SIG-M5 treated with dmso at 0.1 percent for 504 hours (cell line): Measurements from ENCODE around the gene ADGRG4.
A peak's percentile ranks its signal among the peaks of the same experiment; 100 is the strongest.
"Not testable (repeated sequence)": the region's sequence is repeated elsewhere in the genome, so short reads cannot be mapped to it uniquely, and the experiment has no call there.

Experiments used
- DNase-seq: peaks from one replicate; lab custom pipeline; 2025; ENCODE audit not compliant: unreplicated experiment; lab: John Stamatoyannopoulos, UW

Gene ADGRG4, protein sequence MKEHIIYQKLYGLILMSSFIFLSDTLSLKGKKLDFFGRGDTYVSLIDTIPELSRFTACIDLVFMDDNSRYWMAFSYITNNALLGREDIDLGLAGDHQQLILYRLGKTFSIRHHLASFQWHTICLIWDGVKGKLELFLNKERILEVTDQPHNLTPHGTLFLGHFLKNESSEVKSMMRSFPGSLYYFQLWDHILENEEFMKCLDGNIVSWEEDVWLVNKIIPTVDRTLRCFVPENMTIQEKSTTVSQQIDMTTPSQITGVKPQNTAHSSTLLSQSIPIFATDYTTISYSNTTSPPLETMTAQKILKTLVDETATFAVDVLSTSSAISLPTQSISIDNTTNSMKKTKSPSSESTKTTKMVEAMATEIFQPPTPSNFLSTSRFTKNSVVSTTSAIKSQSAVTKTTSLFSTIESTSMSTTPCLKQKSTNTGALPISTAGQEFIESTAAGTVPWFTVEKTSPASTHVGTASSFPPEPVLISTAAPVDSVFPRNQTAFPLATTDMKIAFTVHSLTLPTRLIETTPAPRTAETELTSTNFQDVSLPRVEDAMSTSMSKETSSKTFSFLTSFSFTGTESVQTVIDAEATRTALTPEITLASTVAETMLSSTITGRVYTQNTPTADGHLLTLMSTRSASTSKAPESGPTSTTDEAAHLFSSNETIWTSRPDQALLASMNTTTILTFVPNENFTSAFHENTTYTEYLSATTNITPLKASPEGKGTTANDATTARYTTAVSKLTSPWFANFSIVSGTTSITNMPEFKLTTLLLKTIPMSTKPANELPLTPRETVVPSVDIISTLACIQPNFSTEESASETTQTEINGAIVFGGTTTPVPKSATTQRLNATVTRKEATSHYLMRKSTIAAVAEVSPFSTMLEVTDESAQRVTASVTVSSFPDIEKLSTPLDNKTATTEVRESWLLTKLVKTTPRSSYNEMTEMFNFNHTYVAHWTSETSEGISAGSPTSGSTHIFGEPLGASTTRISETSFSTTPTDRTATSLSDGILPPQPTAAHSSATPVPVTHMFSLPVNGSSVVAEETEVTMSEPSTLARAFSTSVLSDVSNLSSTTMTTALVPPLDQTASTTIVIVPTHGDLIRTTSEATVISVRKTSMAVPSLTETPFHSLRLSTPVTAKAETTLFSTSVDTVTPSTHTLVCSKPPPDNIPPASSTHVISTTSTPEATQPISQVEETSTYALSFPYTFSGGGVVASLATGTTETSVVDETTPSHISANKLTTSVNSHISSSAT (N-terminal part only)

DNA sequence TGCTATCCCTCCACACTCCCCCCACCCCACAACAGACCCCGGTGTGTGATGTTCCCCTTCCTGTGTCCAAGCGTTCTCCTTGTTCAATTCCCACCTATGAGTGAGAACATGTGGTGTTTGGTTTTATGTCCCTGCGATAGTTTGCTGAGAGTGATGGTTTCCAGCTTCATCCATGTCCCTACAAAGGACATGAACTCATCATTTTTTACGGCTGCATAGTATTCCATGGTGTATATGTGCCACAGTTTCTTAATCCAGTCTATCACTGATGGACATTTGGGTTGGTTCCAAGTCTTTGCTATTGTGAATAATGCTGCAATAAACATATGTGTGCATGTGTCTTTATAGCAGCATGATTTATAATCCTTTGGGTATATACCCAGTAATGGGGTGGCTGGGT, at the start of gene ADGRG4:
ADGRG4 (plus strand) TSS at position 243 of the 400 bp plus-strand sequence. CDS start 7,815 bp downstream, outside the sequence.
- not testable (repeated sequence) for DNase-seq

DNA sequence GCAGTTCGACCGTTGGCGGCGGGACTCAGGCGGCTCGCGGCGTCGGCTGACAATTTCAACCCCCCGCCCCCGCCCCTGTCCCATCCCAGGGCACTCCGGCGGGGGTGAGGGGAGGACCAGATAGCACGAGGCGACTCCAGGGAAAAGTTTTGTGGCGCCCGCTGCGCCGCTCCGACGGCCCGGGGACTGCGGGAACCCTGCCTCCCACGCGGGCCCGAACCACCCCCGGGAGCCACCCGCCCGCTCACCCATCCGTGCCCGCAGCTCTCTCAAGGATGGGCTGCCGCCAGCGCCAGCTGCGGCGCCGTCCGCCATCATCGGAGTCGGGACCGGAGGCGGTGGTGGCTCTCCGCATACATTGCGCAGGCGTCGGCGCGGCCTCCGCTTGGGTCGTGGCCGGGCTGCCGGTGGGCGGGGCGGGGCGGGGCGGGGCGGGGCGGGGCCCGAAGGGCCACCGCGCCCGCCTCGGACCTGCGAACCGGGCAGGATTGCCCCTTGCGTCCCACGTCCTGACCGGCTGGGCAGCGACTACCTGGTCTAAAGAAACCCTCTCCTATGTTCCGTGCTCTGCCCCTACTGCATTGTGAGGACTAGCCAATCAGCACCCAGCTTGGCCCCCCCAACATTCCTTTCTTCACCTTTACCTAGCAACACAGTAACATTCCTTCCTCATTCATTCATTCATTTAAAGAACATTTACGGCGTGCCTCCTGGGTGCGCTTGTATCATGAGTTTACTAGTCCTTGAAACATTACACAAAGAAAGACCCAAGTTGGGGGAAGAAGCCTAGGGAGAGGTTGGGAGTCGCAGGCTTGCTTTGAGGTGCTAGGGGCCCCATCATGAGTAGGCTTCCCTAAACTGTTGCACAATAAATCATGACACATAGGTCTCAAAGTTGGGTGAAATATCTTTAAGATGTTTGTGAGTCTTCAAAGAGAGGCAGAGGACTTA, 49.4 kb upstream of the ADGRG4 start, which contains the start of gene MAP7D3:
MAP7D3 (minus strand) TSS at position 360 of the 951 bp plus-strand sequence; CDS start at position 318, 42 bp downstream.
- DNase-seq: peak; percentile 69

DNA sequence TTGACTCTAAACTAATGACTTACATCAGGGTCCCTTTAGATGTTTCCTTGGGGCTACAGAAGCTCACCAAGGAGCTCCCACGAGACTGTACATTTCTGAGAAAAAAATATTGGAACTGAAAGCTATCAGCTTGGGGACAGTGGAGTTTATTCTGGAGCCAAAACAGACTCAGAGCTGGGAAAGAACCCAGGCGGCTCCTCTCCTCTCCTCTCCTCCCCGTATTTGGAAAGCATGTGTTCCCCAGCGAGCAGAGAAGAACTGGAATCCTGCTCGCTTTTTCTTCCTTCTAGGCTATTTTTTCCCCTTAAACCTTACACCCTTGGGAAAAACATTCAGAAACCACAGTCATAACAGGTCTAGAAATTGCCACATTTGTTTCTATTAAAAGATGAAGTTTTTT, 45.2 kb upstream of the ADGRG4 start:
- DNase-seq: no peak

DNA sequence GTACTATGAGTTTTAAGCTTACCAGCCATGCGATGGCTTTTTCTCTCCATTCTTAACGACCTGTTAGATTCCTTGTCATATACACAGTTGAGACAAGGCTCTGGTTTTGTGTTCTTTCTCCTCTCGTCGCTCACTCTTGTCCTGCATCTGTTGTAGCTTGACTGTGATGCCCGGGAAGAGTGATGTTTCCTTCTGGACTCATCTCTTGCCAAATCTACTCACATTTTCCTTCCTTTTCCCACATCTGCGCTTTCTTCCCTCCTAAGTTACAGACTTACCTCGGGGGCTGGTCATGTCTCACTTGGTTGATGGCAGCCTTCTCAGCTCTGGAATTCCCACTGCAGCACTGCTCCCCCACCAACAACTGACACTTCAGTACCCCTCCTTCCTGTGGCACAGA, 44.7 kb upstream of the ADGRG4 start:
- no peak for DNase-seq

DNA sequence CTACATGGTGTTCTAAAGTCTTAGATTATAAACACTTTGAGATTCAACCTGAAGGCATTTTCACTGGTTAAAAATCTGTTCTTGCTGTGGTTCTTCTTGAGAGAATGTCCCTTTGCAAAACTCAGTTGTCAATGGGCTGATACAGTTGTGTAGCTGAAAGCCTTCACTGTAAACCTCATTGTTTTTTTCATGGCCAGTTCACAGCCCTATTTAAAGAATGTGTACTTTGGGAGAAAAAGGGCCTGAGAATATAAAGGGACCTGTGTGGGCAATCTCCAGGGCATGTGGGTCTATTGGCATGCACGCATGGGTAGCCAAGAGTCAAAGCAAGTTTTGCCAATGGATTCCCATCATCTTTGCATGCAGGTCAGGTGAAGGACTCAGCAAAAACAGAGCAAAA, 41.8 kb upstream of the ADGRG4 start:
- no peak for DNase-seq

DNA sequence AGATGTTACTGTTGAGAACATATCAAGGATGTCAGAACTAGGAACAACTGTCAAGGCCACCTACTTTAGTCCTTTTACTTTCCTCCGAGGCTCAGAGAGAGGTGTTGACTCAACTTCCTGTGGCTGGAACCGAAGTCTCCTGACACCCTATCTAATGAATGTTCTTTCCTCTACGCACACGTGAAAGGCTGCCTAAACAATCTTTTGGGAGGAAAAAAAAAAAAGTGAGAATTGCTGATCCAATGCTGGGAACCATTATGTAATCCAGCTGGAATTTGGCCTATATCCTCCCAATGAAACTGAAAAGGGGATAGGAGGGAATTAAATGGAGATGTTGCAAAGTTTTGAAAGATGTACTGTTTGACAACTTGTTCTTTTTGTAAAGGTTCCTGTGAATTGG, 41.2 kb upstream of the ADGRG4 start:
- no peak for DNase-seq

DNA sequence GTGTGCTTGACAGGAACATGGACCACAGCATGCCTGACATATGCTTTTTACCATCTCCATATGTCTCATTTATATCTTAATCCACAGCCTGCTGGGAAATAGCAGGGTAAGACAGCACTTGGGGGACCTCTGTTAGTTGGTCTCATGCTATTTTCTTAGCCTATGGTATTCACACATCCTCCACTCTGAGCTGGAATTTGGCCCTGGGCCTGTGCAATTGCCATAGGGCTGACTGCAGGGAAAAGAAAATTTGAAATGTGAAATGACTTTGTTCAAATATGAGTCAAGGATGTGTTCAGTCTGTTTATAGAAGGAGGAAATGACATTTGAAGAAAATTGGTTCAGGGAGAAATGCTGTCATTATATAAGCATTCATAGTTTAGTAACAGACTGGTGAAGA, 40.0 kb upstream of the ADGRG4 start:
- DNase-seq: no peak

DNA sequence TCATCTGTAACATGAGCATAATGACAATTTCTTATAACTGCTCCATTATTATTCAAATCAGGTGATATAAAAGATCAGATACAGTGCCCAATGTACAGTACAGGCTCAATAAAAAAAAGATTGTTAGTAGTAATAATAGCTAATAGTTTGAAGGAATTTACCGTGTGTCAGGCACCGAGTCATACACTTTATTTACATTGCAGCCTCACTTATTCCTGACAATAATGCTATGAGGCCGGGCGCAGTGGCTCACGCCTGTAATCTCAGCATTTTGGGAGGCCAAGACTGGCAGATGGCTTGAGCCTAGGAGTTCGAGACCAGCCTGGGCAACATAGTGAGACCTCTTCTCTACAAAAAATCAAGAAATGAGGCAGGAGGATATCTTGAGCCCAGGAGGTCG, 39.4 kb upstream of the ADGRG4 start:
- DNase-seq: no peak

DNA sequence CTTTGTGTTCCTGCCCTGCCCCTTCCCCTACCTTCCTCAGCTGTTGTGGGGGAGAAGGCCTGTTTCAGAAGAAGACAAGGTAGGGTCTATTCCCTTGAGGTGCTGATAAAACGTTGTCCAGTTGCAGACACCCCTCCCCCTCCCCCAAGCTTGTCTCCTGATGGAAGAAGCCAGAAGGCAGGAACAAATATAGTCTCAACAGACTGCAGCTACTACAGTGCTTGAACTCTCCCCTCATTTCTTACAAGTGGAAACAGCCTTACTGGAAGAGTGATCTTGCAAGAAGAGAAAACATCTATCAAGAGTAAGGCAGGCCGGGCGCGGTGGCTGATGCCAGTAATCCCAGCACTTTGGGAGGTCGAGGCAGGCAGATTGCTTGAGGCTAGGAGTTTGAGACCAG, 38.5 kb upstream of the ADGRG4 start:
- DNase-seq: no peak

DNA sequence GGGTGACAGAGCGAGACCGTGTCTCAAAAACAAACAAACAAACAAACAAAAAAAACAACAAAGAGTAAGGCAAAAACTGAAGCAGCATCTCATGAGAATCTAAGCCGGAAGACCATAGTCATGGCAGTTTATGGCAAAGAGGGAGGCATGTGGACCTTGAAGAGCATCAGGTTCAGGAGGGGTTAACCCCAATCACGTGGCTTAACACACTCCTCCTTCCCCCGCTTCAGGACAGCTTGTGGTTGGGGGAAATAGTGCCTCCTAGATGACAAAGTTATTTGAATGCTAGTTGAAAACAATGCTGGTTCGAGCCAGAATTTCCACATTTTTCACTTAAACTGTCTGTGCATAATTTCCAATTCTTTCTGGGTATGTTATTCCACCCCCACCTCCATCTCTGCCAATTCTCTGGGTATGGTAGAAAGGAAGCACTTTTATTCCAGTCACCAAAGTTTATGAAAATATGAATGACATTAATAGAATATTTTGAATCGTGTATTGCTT, 37.9 kb upstream of the ADGRG4 start:
- no peak for DNase-seq

DNA sequence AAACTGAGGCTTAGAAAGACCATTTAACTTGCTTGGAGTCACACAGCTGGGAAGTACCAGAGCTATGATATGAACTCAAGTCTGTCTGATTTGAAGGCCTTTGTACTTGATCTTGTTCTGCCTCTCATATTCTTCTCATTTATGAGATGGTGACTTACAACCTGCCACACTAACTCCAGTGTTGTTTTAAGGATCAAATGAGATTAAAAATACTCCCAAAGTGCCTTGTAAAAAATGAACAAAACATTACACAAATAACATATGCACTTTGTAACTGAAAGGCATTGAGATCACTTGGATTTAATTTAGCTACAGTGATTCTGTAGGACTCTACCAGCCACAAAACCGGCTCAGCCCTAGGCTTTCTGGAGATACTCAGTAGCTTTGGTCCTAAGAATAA, 33.9 kb upstream of the ADGRG4 start:
- no peak for DNase-seq

DNA sequence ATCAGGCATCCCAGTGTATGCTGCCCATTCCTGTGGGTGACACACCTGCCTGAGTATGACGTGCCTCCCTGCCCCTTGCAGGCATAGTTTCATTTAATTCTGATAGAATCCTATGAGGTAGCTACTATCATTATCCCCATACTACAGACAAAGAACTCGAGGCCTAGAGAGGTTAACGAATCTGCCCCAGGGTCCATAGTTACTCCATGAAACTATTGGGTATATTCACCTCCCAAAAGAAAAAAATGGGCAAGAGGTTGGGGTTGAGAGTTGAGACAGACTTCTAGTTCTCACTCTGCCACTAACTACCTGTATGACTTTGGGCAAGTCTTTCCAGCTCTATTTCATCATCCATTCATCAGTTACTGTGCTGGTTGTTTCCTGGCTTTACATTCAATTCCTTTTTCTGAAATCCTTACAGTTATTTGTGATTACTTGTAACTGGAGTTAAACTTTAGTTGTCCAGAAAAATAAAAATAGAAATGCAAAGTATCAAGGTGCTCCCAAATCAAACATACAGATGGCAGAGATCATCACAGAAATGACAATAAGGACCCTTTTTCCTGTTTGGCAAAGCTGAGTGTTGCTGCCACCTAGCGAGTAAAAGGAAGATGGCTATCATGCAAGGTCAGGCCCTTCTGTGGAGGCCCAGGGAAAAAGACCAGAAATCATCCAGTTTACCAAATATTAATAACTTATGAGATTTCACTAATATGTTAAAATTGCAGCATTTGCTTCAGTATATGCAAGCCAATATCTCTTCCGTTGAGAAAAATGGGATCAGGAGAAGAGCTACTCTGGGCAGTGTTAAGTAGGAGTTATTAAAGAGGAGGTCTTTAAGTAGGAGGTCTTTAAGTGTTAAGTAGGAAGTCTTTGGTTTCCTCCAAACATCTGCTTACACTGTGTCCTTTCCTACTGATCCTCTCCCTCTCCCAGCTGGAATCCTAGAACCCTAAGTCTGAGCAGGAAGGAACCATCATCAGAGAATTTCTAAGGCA, 32.4 kb upstream of the ADGRG4 start:
- DNase-seq: no peak

DNA sequence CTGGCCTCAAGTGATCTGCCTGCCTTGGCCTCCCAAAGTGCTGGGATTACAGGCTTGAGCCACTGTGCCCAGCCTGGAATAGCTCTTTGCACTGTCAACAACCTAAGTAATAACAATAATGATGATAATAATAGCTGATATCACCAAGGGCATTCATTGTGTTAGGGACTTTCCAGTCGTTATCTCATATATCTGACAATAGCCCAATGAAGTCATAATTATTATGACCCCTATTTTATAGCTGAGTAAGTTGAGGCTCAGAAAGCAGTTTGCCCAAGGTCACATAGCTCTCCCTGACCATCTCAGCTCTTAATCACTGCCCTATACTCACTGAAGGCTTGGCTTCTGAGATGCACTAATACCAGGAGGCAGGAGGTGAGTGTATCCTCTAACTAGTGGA, 30.8 kb upstream of the ADGRG4 start:
- DNase-seq: no peak

DNA sequence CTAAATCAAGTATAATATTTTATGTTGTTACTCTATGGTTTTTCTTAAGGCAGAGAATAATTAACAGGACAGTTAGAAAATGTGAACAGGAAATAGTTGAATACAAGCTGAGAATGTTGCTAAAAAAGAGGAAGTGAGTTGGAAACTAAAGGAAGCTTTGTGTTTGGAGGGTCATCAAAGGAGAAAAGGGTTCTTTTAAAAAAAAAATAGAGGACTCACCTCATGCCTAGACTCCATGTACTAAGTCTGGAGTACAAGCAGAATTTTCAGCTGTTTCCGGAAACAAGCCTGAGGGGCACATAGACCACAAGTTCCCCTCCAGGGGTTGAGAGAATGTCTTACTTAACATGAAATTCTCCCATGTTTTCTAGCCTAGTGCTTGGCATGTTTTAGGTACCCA, 29.5 kb upstream of the ADGRG4 start:
- peak; percentile 57 for DNase-seq

DNA sequence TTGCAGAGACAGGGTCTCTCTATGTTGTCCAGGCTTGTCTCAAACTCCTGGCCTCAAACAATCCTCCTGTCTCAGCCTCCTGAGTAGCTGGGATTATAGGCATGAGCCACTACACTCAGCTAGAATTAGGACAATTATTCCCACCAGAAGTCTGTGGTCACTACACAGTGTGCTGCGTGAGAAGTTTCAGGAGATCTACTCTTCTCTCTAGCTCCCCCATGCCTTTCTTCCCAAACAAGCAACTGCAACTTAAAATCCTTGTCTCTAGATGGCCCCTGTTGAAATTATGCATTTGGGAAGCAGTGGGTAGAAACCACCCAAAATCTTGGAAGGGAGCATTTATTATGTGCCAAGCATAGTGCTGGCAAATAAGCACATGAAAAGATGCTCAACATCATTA, 28.4 kb upstream of the ADGRG4 start:
- no peak for DNase-seq

DNA sequence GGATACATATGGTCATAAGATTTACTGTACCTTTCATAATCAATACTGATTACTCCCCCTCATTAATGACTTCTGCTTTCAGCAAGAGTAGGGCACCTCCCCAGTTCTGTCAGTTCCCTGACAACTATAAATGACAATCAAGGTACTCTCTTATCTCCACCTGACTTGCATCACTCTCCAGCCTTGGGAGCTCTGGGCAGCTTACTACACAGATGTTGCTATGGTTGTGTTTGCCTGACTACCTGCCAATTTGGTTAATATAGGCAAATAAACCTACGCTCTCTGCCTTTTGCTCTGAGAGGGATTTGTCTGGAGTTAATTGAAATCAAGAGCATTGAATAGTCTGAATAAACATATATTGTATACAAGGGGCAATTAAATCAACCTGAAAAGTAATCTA, 26.8 kb upstream of the ADGRG4 start:
- no peak for DNase-seq

DNA sequence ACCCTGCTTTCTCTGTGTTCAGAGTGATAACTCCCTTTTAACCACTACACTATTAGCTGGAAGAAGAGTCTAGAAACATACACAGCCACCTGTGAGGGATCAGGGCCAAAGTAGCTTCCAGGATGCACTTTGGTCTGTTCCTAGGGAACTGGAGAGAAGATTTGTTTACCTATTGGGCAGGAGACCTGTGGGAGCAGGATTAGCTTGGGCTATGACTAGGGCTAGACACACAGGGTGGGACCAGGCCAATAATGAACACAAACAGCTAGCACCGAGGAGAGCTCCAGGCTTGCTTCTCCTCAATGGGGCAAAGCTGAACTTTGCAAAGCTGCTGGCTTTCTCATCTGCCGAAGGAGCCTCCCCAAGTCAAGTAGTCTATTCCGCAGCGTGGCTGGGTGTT, 25.2 kb upstream of the ADGRG4 start:
- DNase-seq: no peak

DNA sequence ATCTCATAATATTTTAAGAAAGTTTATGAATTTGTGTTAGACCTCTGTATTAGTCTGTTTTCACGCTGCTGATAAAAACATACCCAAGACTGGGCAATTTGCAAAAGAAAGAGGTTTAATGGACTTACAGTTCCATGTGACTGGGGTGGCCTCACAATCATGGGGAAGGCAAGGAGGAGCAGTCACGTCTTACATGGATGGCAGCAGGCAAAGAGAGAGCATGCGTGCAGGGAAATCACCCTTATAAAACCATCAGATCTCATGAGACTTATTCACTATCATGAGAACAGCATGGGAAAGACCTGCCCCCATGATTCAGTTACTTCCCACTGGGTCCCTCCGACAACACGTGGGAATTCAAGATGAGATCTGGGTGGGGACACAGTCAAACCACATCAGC, 14.4 kb upstream of the ADGRG4 start:
- not testable (repeated sequence) for DNase-seq

DNA sequence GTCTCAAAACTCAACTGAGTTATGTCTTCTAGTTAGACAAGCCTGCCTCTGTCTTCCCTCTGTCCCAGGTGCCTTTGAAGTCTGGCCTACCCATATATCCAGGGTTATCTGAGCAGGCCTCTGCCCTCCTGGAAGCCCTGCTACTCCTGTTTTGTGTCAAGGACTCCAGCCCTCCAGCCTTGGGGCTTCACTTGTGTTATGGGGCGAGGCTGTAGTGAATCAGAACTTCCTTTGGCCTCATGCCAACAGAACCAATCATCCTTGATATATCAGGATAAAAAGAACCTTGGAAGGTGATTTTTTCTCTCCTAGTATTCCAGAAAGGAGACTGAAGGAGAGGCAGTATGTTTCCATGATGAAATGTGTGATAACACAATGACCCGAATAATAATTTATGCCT, 8.9 kb upstream of the ADGRG4 start:
- no peak for DNase-seq
